HepG2 (cell line): ENCODE results near the gene DTWD2. TPM values are rescaled to one million over a fixed set of nuclear protein-coding genes. Genes with fewer than 3 reads are reported as not detected.

ENCODE experiments used
- ATAC-seq: fragments of 200-7000 bp; cut with Tn5 transposase; 3 replicates; pipeline ENCODE4 v1.9.1; 2020; ENCODE audit warnings: mild to moderate bottlenecking, moderate library complexity
- BruUV-seq: library from RNA; stranded (reverse); fragments of 400-500 nt; replicated peaks from 2 replicates; lab custom pipeline; 2021; lab: Mats Ljungman, UMichigan
- CTCF ChIA-PET: fragments of 300-600 bp; formaldehyde crosslinking; extraction: SDS; loops from one replicate; lab custom pipeline; 2021; ENCODE audit warnings: low total read pairs, inconsistent platforms, low intra/inter-chr PET ratio; lab: Yijun Ruan, JAX
- POLR2A ChIA-PET: fragments of 350-600 bp; sonication (Branson Sonifier 250); formaldehyde crosslinking; loops from one replicate; lab custom pipeline; 2020; ENCODE audit warnings: antibody characterized with exemption, inconsistent platforms; lab: Yijun Ruan, JAX
- DNase-seq: peaks from one replicate; pipeline ENCODE4 v3.0.0-alpha.2; 2015; ENCODE audit warnings: low spot score
- FAIRE-seq: peaks from 3 replicates; lab custom pipeline; 2011; peaks lifted over from hg19 to GRCh38; lab: Jason Lieb, UNC
- H2AFZ ChIP-seq: one replicate; pipeline ENCODE4 v1.6.1; 2011; ENCODE audit warnings: low read length, inconsistent platforms
- H3K27ac ChIP-seq: fragments of 300-600 bp; 3 replicates; pipeline ENCODE4 v1.8.0; 2011; ENCODE audit warnings: mixed run types, mild to moderate bottlenecking, mixed read lengths, low read length, inconsistent platforms; ENCODE audit not compliant: insufficient read depth; ENCODE audit errors: extremely low read length
- H3K27me3 ChIP-seq, 2 experiments: fragments of 200-600 bp in 1 of 2; 2 replicates in 1 of 2; 3 replicates in 1 of 2; pipeline versions ENCODE4 v1.6.0 to v1.8.0; 2011; ENCODE audit warnings: low read length in 2 of 2, mild to moderate bottlenecking in 2 of 2, moderate library complexity in 2 of 2, inconsistent platforms in 1 of 2; ENCODE audit not compliant: insufficient read depth in 2 of 2, control insufficient read depth in 1 of 2
- H3K36me3 ChIP-seq, 2 experiments: fragments of 200-600 bp in 1 of 2; replicated peaks in 1 of 2; 2 replicates in 1 of 2; 3 replicates in 1 of 2; pipeline versions ENCODE4 v1.5.1 to v1.8.0; 2011; ENCODE audit warnings: low read length in 2 of 2, inconsistent platforms in 1 of 2; ENCODE audit not compliant: insufficient read depth in 2 of 2, control insufficient read depth in 1 of 2
- H3K4me1 ChIP-seq: 2 replicates; pipeline ENCODE4 v1.5.1; 2012; ENCODE audit warnings: low read length, inconsistent platforms; ENCODE audit not compliant: insufficient read depth
- H3K4me2 ChIP-seq: 2 replicates; pipeline ENCODE4 v1.6.0; 2011; ENCODE audit warnings: low read depth, low read length, inconsistent platforms
- H3K4me3 ChIP-seq, 3 experiments: fragments of 200-600 bp in 1 of 3; sonication (generic), shearing (Covaris generic) in 1 of 3; replicated peaks in 1 of 3; 2 replicates each; pipeline ENCODE4 v1.5.1; 2011 to 2016; ENCODE audit warnings: low read length in 3 of 3, inconsistent platforms in 2 of 3, low read depth in 2 of 3, mild to moderate bottlenecking in 2 of 3, control low read depth in 1 of 3, mixed read lengths in 1 of 3; ENCODE audit not compliant: insufficient read depth in 1 of 3
- H3K79me2 ChIP-seq: one replicate; pipeline ENCODE4 v1.6.1; 2011; ENCODE audit warnings: low read length, inconsistent platforms; ENCODE audit not compliant: insufficient read depth
- H3K9ac ChIP-seq: 2 replicates; pipeline ENCODE4 v1.6.0; 2011; ENCODE audit warnings: mild to moderate bottlenecking, low read depth, low read length, inconsistent platforms; ENCODE audit not compliant: insufficient read depth
- H3K9me3 ChIP-seq: 2 replicates; pipeline ENCODE4 v1.5.1; 2012; ENCODE audit warnings: mild to moderate bottlenecking, low read length
- H4K20me1 ChIP-seq: 2 replicates; pipeline ENCODE4 v1.6.0; 2011; ENCODE audit warnings: inconsistent platforms, mild to moderate bottlenecking, low read length, moderate library complexity; ENCODE audit not compliant: insufficient read depth
- ATRX ChIP-seq: sonication (generic); formaldehyde crosslinking; IDR thresholded peaks from 2 replicates; pipeline ENCODE4 v1.4.0; 2020; ENCODE audit warnings: missing genetic modification reagents, borderline replicate concordance
- HNRNPL ChIP-seq: fragments of 200-400 bp; formaldehyde crosslinking; IDR thresholded peaks from 2 replicates; pipeline ENCODE4 v1.6.1; 2017; ENCODE audit warnings: mild to moderate bottlenecking, low read depth, low read length
- HOXA9 ChIP-seq: sonication (generic); formaldehyde crosslinking; IDR thresholded peaks from 2 replicates; pipeline ENCODE4 v1.8.1; 2022; ENCODE audit warnings: missing genetic modification reagents, mild to moderate bottlenecking, moderate library complexity, borderline replicate concordance
- MIER2 ChIP-seq: IDR thresholded peaks from 2 replicates; pipeline ENCODE4 v1.6.1; 2016; ENCODE audit warnings: missing biosample characterization, missing genetic modification reagents
- MYNN ChIP-seq: sonication (generic); formaldehyde crosslinking; IDR thresholded peaks from 2 replicates; pipeline ENCODE4 v1.4.0; 2020; ENCODE audit warnings: mild to moderate bottlenecking, low read depth, missing genetic modification reagents
- PAWR ChIP-seq: sonication (generic); formaldehyde crosslinking; IDR thresholded peaks from 2 replicates; pipeline ENCODE4 v1.4.0; 2020; ENCODE audit warnings: missing genetic modification reagents, mild to moderate bottlenecking, borderline replicate concordance
- RAD51 ChIP-seq: fragments of 450-650 bp; IDR thresholded peaks from 2 replicates; pipeline ENCODE4 v1.6.1; 2016; ENCODE audit warnings: borderline replicate concordance
- RCOR2 ChIP-seq: IDR thresholded peaks from 2 replicates; pipeline ENCODE4 v1.6.1; 2016; ENCODE audit warnings: missing biosample characterization, missing genetic modification reagents
- TAF15 ChIP-seq: fragments of 200-400 bp; formaldehyde crosslinking; IDR thresholded peaks from one replicate; pipeline ENCODE4 v1.6.1; 2018; ENCODE audit warnings: mild to moderate bottlenecking, low read depth, low read length; ENCODE audit not compliant: poor library complexity, severe bottlenecking
- TMF1 ChIP-seq: sonication (generic); formaldehyde crosslinking; IDR thresholded peaks from 2 replicates; pipeline ENCODE4 v1.8.1; 2022; ENCODE audit warnings: low read depth, missing genetic modification reagents
- ZNF317 ChIP-seq: sonication (generic); formaldehyde crosslinking; IDR thresholded peaks from 2 replicates; pipeline ENCODE4 v1.5.0; 2020; ENCODE audit warnings: mild to moderate bottlenecking, missing genetic modification reagents
- ZNF333 ChIP-seq: sonication (generic); formaldehyde crosslinking; IDR thresholded peaks from 2 replicates; pipeline ENCODE4 v1.4.0; 2020; ENCODE audit warnings: mild to moderate bottlenecking, missing genetic modification reagents, borderline replicate concordance
- ZNF33A ChIP-seq: sonication (generic); formaldehyde crosslinking; IDR thresholded peaks from 2 replicates; pipeline ENCODE4 v1.5.1; 2020; ENCODE audit warnings: missing genetic modification reagents, mild to moderate bottlenecking, moderate library complexity, borderline replicate concordance
- ZNF547 ChIP-seq: sonication (generic); formaldehyde crosslinking; IDR thresholded peaks from 2 replicates; pipeline ENCODE4 v1.5.1; 2020; ENCODE audit warnings: mild to moderate bottlenecking, missing genetic modification reagents
- ZNF570 ChIP-seq: sonication (generic); formaldehyde crosslinking; IDR thresholded peaks from 2 replicates; pipeline ENCODE4 v1.4.0; 2020; ENCODE audit warnings: mild to moderate bottlenecking, missing genetic modification reagents, borderline replicate concordance
- ZNF850 ChIP-seq: sonication (generic); formaldehyde crosslinking; conservative IDR thresholded peaks from 2 replicates; pipeline ENCODE4 v1.9.0; 2021; ENCODE audit warnings: mild to moderate bottlenecking, missing genetic modification reagents
- WGBS: methylation state at CpG from one replicate; pipeline ENCODE4 v1.1.6; 2017; ENCODE audit warnings: low lambda C conversion rate; 5-methylcytosine and 5-hydroxymethylcytosine counted together
- in situ Hi-C: cut with HindIII; loops from 2 replicates; pipeline ENCODE4 v1.10.0; 2017; ENCODE audit warnings: low pct_unique_long_range_greater_than_20kb; ENCODE audit not compliant: extremely low pct_ligation_motif_present
- intact Hi-C: fragments of 100-400 bp; cut with micrococcal nuclease; formaldehyde crosslinking; loops from one replicate; pipeline ENCODE4 v1.10.0; 2022; ENCODE audit not compliant: unreplicated experiment
- polyA plus RNA-seq, 8 experiments: library from polyadenylated mRNA; depleted of rRNA in 3 of 8; stranded (reverse) in 7 of 8; unstranded in 1 of 8; fragments of >200 nt; fragmentation: Illumina TruSeq in 4 of 8; extraction: Trizol in 4 of 8; gene quantifications; 2 replicates each; pipeline versions ENCODE4 v1.2.1 to v1.2.3, GENCODE V29; 2011 to 2016; ENCODE audit warnings: low read depth in 4 of 8, missing spikeins in 1 of 8, mixed read lengths in 1 of 8; ENCODE audit not compliant: insufficient read depth in 1 of 8
- total RNA-seq, 5 experiments: library from RNA; depleted of rRNA; stranded (reverse); fragments of >200 nt; fragmentation: Illumina TruSeq; extraction: Trizol; gene quantifications; 2 replicates each; pipeline ENCODE4 v1.2.3, GENCODE V29; 2016; ENCODE audit warnings: low read depth in 1 of 5

The DTWD2 gene
- total and polyA plus RNA-seq, 2 of the 13 experiments (the other 11 are each of a cell fraction or from before 2014, with no cell fraction given), result 1.6 to 6.0 TPM

GRCh38 chr5:119016125-119016774 lies 27.9 kb upstream of the DTWD2 start (continued):
- TF ChIP-seq PAWR (CRISPR knock-in tag), result no peak
- no peak for TF ChIP-seq MIER2 (CRISPR knock-in tag)

- H3K27ac ChIP-seq, result no peak overlapping the region
- CTCF ChIA-PET, result no interaction called here
- DNase-seq (no peak), ATAC-seq (no peak), FAIRE-seq (no peak)
- H3K9ac ChIP-seq, result no peak overlapping the region
- 90% methylated on average over 11 of the region's 13 CpGs for WGBS
- POLR2A ChIA-PET, result no interaction called here
- H2AFZ ChIP-seq, result no peak overlapping the region
- intact Hi-C loops (no loop called here), in situ Hi-C loops (no loop called here)
- no peaks in the 10 kb centered on the region for H3K9me3 ChIP-seq
- peaks cover 31% of the 10 kb centered on the region for H3K4me1 ChIP-seq
- no peak overlapping the region for H3K4me2 ChIP-seq
- H3K36me3 ChIP-seq, result no peaks in the 10 kb centered on the region
- no TSS peak for BruUV-seq
- no peaks in the 10 kb centered on the region for H4K20me1 ChIP-seq
- TF ChIP-seq HOXA9 (no peak), RCOR2 (CRISPR knock-in tag) (no peak), ZNF850 (CRISPR knock-in tag) (no peak), ZNF547 (CRISPR knock-in tag) (no peak), TAF15 (no peak), RAD51 (no peak), ZNF570 (CRISPR knock-in tag) (no peak), ATRX (no peak), MYNN (CRISPR knock-in tag) (no peak), ZNF317 (CRISPR knock-in tag) (no peak), TMF1 (CRISPR knock-in tag) (no peak), ZNF333 (no peak), ZNF33A (CRISPR knock-in tag) (no peak), HNRNPL (no peak)
- no peak overlapping the region for H3K4me3 ChIP-seq
- no peaks in the 10 kb centered on the region for H3K27me3 ChIP-seq
- H3K79me2 ChIP-seq, result no peaks in the 10 kb centered on the region
Measured at GRCh38 chr5:119011186-119011585, 22.8 kb upstream of the DTWD2 start.
